Upper lobe of left lung (tissue), 6 donors: ENCODE results near the gene STON2. TPM values are rescaled to one million over a fixed set of nuclear protein-coding genes. Genes with fewer than 3 reads are reported as not detected.

Experiments used
- ATAC-seq, 2 donors: fragments of 200-7000 bp; cut with Tn5 transposase; one replicate each; pipeline ENCODE4 v1.9.1; 2022; ENCODE audit warnings: mild to moderate bottlenecking in 2 of 2, moderate library complexity in 2 of 2; ENCODE audit not compliant: low FRiP score in 2 of 2
- DNase-seq, 2 donors: peaks; one replicate each; pipeline ENCODE4 v3.0.0-alpha.2; 2019 to 2020
- H3K27ac ChIP-seq, 4 donors: fragments of 200-600 bp; sonication (generic); one replicate each; pipeline ENCODE4 v1.5.1; 2016 to 2019
- H3K27me3 ChIP-seq, 4 donors: fragments of 200-600 bp; sonication (generic); one replicate each; pipeline ENCODE4 v1.5.1; 2017 to 2019
- H3K36me3 ChIP-seq, 4 donors: fragments of 200-600 bp; sonication (generic); one replicate each; pipeline ENCODE4 v1.5.1; 2016 to 2019
- H3K4me1 ChIP-seq, 4 donors: fragments of 200-600 bp; sonication (generic); one replicate each; pipeline ENCODE4 v1.5.1; 2018 to 2019
- H3K4me3 ChIP-seq, 4 donors: fragments of 200-600 bp; sonication (generic); one replicate each; pipeline ENCODE4 v1.5.1; 2017 to 2019; ENCODE audit warnings: mild to moderate bottlenecking in 2 of 4, moderate library complexity in 1 of 4
- H3K9me3 ChIP-seq, 4 donors: fragments of 200-600 bp; sonication (generic); one replicate each; pipeline ENCODE4 v1.5.1; 2018 to 2019
- CTCF ChIP-seq, 6 experiments: fragments of 450-650 bp in 4 of 6; fragments of 200-600 bp in 2 of 6; sonication (generic) in 2 of 6; IDR thresholded peaks; one replicate each; pipeline ENCODE4 v1.5.1; 2016 to 2019; ENCODE audit warnings: antibody characterized with exemption in 6 of 6
- EP300 ChIP-seq, 4 donors: sonication (generic); formaldehyde crosslinking; IDR thresholded peaks; one replicate each; pipeline ENCODE4 v1.5.1; 2017; ENCODE audit warnings: antibody characterized with exemption in 4 of 4, control low read depth in 2 of 4
- POLR2A ChIP-seq, 4 donors: fragments of 450-650 bp; IDR thresholded peaks; one replicate each; pipeline ENCODE4 v1.5.1; 2016 to 2017; ENCODE audit warnings: antibody characterized with exemption in 4 of 4, mild to moderate bottlenecking in 2 of 4
- POLR2AphosphoS5 ChIP-seq, 2 donors: sonication (generic); formaldehyde crosslinking; IDR thresholded peaks; one replicate each; pipeline ENCODE4 v1.5.1; 2017; ENCODE audit warnings: antibody characterized with exemption in 2 of 2
- WGBS, 2 donors: methylation state at CpG; one replicate each; pipeline ENCODE4 v1.1.5; 2017 to 2018; 5-methylcytosine and 5-hydroxymethylcytosine counted together
- total RNA-seq, 6 donors: library from RNA; depleted of rRNA in 4 of 6; stranded (reverse); fragments of >200 nt in 4 of 6; gene quantifications; one replicate each; pipeline versions ENCODE4 v1.1.0 to v1.2.1, GENCODE V29; 2016 to 2021
- donor health status: DM: no; HTN: no; CAD: no; lungs with moderate emphysema.
- donor health status: DM: no; HTN: yes; CAD: no; lungs with severe emphysema.

STON2 gene
- total RNA-seq, 6 donors from 2014 or later = 22.3 to 34.8 (median 26.7) TPM

- 89 to 95% methylated on average over 1 of the region's 1 CpG for WGBS, 2 donors
- H3K9me3 ChIP-seq = no peaks in the 10 kb centered on the region
- no peak overlapping the region for H3K27ac ChIP-seq
- ATAC-seq = no peak
- H3K36me3 ChIP-seq = no peaks in the 10 kb centered on the region
- H3K27me3 ChIP-seq = no peaks in the 10 kb centered on the region
- TF ChIP-seq CTCF (IDR thresholded peaks at IDR 0.05) = no peak
- no peak for TF ChIP-seq POLR2AphosphoS5 (IDR thresholded peaks at IDR 0.05)
- TF ChIP-seq EP300 (IDR thresholded peaks at IDR 0.05) = no peak
- TF ChIP-seq POLR2A (IDR thresholded peaks at IDR 0.05) = no peak
- H3K4me3 ChIP-seq = no peak overlapping the region
- no peak for DNase-seq
- H3K4me1 ChIP-seq = no peaks in the 10 kb centered on the region
These were observed 28.3 kb downstream of the STON2 start for GRCh38 chr14:81371802-81372201.

GRCh38 chr14:81367563-81367962, 32.6 kb downstream of the STON2 start:
- TF ChIP-seq EP300 (IDR thresholded peaks at IDR 0.05) (no peak), CTCF (IDR thresholded peaks at IDR 0.05) (no peak), POLR2A (IDR thresholded peaks at IDR 0.05) (no peak)
- no peaks in the 10 kb centered on the region for H3K27me3 ChIP-seq
- H3K4me3 ChIP-seq = no peak overlapping the region
- ATAC-seq (no peak), DNase-seq (no peak)
- H3K9me3 ChIP-seq = no peaks in the 10 kb centered on the region
- no peaks in the 10 kb centered on the region for H3K36me3 ChIP-seq
- no peaks in the 10 kb centered on the region for H3K4me1 ChIP-seq
- 69 to 86% methylated on average over 4 of the region's 4 CpGs for WGBS, 2 donors
- no peak overlapping the region for H3K27ac ChIP-seq

- Histone ChIP-seq H3K27ac (no peak overlapping the region), H3K4me3 (no peak overlapping the region), H3K4me1 (no peaks in the 10 kb centered on the region), H3K36me3 (no peaks in the 10 kb centered on the region), H3K9me3 (no peaks in the 10 kb centered on the region), H3K27me3 (no peaks in the 10 kb centered on the region)
- no peak for ATAC-seq
- TF ChIP-seq CTCF (IDR thresholded peaks at IDR 0.05) (no peak), EP300 (IDR thresholded peaks at IDR 0.05) (no peak), POLR2A (IDR thresholded peaks at IDR 0.05) (no peak), POLR2AphosphoS5 (IDR thresholded peaks at IDR 0.05) (no peak)
- 85% methylated on average over 6 to 7 of the region's 7 CpGs for WGBS, 2 donors
- no peak for DNase-seq
These were observed 33.2 kb downstream of the STON2 start for GRCh38 chr14:81366884-81367283.

GRCh38 chr14:81366214-81366613, 33.9 kb downstream of the STON2 start:
- no peak overlapping the region for H3K27ac ChIP-seq
- no peaks in the 10 kb centered on the region for H3K9me3 ChIP-seq
- 48 to 49% methylated on average over 5 to 6 of the region's 6 CpGs for WGBS, 2 donors
- DNase-seq (no peak), ATAC-seq (no peak)
- H3K27me3 ChIP-seq = no peaks in the 10 kb centered on the region
- no peaks in the 10 kb centered on the region for H3K4me1 ChIP-seq
- TF ChIP-seq POLR2AphosphoS5 (IDR thresholded peaks at IDR 0.05) (no peak), EP300 (IDR thresholded peaks at IDR 0.05) (no peak), POLR2A (IDR thresholded peaks at IDR 0.05) (no peak), CTCF (IDR thresholded peaks at IDR 0.05) (no peak)
- no peak overlapping the region for H3K4me3 ChIP-seq
- no peaks in the 10 kb centered on the region for H3K36me3 ChIP-seq

- Histone ChIP-seq H3K27me3 (no peaks in the 10 kb centered on the region), H3K9me3 (no peaks in the 10 kb centered on the region), H3K36me3 (no peaks in the 10 kb centered on the region), H3K4me3 (no peak overlapping the region), H3K4me1 (no peaks in the 10 kb centered on the region), H3K27ac (no peak overlapping the region)
- ATAC-seq (no peak), DNase-seq (no peak)
- TF ChIP-seq CTCF (IDR thresholded peaks at IDR 0.05) (no peak), POLR2AphosphoS5 (IDR thresholded peaks at IDR 0.05) (no peak), POLR2A (IDR thresholded peaks at IDR 0.05) (no peak), EP300 (IDR thresholded peaks at IDR 0.05) (no peak)
- WGBS, 2 donors = 67 to 74% methylated on average over 4 of the region's 4 CpGs
These were observed 36.3 kb downstream of the STON2 start for GRCh38 chr14:81363746-81364378.
